NT2/D1 (cell line): ENCODE results near the gene ARID1A.

Experiments
- DNase-seq: peaks from one replicate; pipeline ENCODE4 v3.0.0-alpha.2; 2011; ENCODE audit warnings: low read depth, low spot score
- H3K27me3 ChIP-seq: 2 replicates; pipeline ENCODE4 v1.6.0; 2011; ENCODE audit warnings: mild to moderate bottlenecking; ENCODE audit not compliant: insufficient read length, insufficient read depth
- H3K36me3 ChIP-seq: 2 replicates; pipeline ENCODE4 v1.6.1; 2011; ENCODE audit warnings: mild to moderate bottlenecking, low read length, mixed read lengths; ENCODE audit not compliant: insufficient read depth, insufficient read length
- H3K4me1 ChIP-seq: 2 replicates; pipeline ENCODE4 v1.5.1; 2011; ENCODE audit not compliant: insufficient read depth, insufficient read length
- H3K4me3 ChIP-seq: 2 replicates; pipeline ENCODE4 v1.5.1; 2011; ENCODE audit warnings: low read depth; ENCODE audit not compliant: insufficient read length
- H3K9ac ChIP-seq: 2 replicates; pipeline ENCODE4 v1.6.0; 2011; ENCODE audit warnings: low read depth; ENCODE audit not compliant: insufficient read length
- H3K9me3 ChIP-seq: 2 replicates; pipeline ENCODE4 v1.5.1; 2011; ENCODE audit warnings: mild to moderate bottlenecking, low read length; ENCODE audit not compliant: insufficient read depth
- SUZ12 ChIP-seq: IDR thresholded peaks from 2 replicates; pipeline ENCODE4 v1.6.1; 2011; ENCODE audit not compliant: insufficient read length, insufficient read depth; ENCODE audit errors: extremely low read depth
- YY1 ChIP-seq: IDR thresholded peaks from 2 replicates; pipeline ENCODE4 v1.6.1; 2011; ENCODE audit not compliant: insufficient read length, insufficient read depth
- ZNF274 ChIP-seq: IDR thresholded peaks from 2 replicates; pipeline ENCODE4 v1.6.1; 2011; ENCODE audit warnings: mild to moderate bottlenecking, low read depth, low read length

Gene ARID1A

DNA sequence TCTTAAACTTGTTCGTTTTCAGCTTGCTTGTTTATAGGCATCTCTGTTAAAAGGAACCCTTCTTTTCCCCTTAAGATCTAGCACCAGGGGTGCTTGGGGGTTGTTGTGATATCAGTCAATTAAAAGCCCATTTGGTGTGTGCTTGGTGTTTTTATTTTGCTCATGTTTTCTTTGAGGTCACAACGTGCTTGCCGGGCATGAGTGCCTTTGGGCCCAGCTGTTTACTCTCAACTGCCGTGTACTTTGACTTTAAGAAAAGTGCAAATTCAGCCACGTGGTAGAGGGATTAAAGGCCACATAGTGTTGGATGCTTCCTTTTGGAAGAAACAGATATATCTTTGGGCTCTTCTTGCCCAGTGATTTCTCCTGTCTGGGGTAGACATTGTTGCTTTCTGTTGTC lies 10.5 kb downstream of the ARID1A start:
- Histone ChIP-seq H3K9me3 (no peaks in the 10 kb centered on the region), H3K27me3 (no peaks in the 10 kb centered on the region), H3K9ac (no peak overlapping the region), H3K4me3 (no peak overlapping the region), H3K36me3 (peaks cover 52% of the 10 kb centered on the region), H3K4me1 (no peaks in the 10 kb centered on the region)
- no peak for DNase-seq
- TF ChIP-seq YY1, result no peak
- TF ChIP-seq SUZ12, result no peak
- no peak for TF ChIP-seq ZNF274

DNA sequence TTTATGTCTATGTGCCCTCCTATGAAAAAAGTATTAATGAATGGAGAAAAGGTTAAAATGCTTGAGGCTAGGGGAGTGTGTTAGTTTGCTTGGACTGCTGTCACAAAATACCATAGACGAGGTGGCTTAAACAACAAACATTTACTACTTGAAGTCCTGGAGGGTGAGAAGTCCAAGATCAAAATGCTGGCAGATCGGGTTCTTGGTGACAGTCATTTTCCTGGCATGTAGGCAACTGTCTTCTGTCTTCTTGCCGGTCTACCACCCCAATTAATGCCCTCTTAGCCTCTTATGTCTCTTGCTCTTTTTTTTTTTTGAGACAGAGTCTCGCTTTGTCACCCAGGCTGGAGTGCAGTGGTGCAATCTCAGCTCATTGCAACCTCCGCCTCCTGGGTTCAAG lies 15.0 kb downstream of the ARID1A start:
- Histone ChIP-seq H3K4me1 (no peaks in the 10 kb centered on the region), H3K36me3 (peaks cover 59% of the 10 kb centered on the region), H3K4me3 (no peak overlapping the region), H3K9me3 (no peaks in the 10 kb centered on the region), H3K9ac (no peak overlapping the region), H3K27me3 (no peaks in the 10 kb centered on the region)
- TF ChIP-seq ZNF274, result no peak
- TF ChIP-seq YY1, result no peak
- TF ChIP-seq SUZ12, result no peak
- no peak for DNase-seq

DNA sequence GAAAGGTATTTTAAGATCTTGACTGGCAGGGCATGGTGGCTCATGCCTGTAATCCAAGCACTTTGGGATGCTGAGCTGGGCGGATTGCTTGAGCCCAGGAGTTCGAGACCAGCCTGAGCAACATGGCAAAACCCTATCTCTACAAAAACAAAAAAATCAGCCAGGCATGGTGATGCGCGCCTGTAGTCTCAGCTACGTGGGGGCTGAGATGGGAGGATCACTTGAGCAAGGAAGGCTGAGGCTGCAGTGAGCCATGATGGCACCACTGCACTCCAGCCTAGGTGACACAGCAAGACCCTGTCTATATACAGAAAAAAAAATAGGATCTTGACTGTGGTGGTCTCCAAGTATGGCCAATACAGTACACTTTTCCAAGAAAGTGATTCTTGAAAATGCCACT lies 16.0 kb downstream of the ARID1A start:
- TF ChIP-seq YY1 (no peak), ZNF274 (no peak), SUZ12 (no peak)
- no peak for DNase-seq
- H3K36me3 ChIP-seq, result peaks cover 59% of the 10 kb centered on the region
- no peak overlapping the region for H3K9ac ChIP-seq
- no peak overlapping the region for H3K4me3 ChIP-seq
- H3K9me3 ChIP-seq, result no peaks in the 10 kb centered on the region
- H3K4me1 ChIP-seq, result no peaks in the 10 kb centered on the region
- H3K27me3 ChIP-seq, result no peaks in the 10 kb centered on the region

DNA sequence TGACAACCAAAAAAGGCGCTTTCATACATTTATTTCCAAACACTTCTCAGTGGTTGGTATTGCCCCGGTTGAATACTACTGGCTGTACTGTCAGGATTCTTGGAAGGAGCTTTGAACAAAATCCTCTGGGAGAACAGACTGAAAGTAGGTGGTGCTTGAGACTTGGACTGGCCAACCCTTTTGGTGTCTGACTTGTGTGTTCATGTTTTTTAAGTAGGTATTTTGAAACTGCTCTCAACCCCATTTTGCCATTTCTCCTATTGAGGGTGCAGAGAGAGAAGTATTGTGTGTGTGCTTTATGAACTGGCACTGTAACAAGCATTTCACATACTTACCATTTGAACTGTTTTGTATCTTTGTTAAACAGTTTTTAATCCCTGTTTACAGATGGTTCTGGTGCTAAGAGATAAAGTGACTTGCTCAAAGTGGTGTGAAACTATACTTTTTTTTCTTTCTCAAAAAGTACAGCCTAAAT lies 21.2 kb downstream of the ARID1A start:
- no peaks in the 10 kb centered on the region for H3K9me3 ChIP-seq
- no peak overlapping the region for H3K9ac ChIP-seq
- no peak overlapping the region for H3K4me3 ChIP-seq
- peaks cover 44% of the 10 kb centered on the region for H3K36me3 ChIP-seq
- H3K27me3 ChIP-seq, result no peaks in the 10 kb centered on the region
- no peak for TF ChIP-seq ZNF274
- TF ChIP-seq YY1, result no peak
- TF ChIP-seq SUZ12, result no peak
- H3K4me1 ChIP-seq, result no peaks in the 10 kb centered on the region
- DNase-seq, result no peak

DNA sequence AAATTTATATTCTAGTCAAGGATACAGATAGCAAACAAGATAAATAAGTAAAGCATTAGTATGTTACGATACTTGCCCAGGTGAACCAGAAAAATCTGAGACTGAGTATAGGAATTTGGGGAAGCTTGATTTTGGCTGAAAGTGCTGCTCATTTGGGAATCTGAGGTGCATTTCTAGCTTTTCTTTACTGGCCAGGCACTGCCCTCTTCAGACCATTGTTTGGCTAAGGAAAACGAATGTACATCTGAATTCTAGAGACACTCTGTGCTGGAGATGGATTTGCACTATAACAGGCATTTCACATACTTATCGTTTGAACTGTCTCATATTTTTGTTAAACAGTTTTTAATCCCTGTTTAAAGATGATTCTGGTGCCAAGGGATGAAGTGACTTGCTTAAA lies 23.4 kb downstream of the ARID1A start:
- TF ChIP-seq ZNF274 (no peak), YY1 (no peak)
- H3K4me3 ChIP-seq, result no peak overlapping the region
- peaks cover 5% of the 10 kb centered on the region for H3K4me1 ChIP-seq
- DNase-seq, result no peak
- H3K9ac ChIP-seq, result no peak overlapping the region
- H3K36me3 ChIP-seq, result peaks cover 28% of the 10 kb centered on the region
- no peaks in the 10 kb centered on the region for H3K27me3 ChIP-seq
- no peaks in the 10 kb centered on the region for H3K9me3 ChIP-seq

DNA sequence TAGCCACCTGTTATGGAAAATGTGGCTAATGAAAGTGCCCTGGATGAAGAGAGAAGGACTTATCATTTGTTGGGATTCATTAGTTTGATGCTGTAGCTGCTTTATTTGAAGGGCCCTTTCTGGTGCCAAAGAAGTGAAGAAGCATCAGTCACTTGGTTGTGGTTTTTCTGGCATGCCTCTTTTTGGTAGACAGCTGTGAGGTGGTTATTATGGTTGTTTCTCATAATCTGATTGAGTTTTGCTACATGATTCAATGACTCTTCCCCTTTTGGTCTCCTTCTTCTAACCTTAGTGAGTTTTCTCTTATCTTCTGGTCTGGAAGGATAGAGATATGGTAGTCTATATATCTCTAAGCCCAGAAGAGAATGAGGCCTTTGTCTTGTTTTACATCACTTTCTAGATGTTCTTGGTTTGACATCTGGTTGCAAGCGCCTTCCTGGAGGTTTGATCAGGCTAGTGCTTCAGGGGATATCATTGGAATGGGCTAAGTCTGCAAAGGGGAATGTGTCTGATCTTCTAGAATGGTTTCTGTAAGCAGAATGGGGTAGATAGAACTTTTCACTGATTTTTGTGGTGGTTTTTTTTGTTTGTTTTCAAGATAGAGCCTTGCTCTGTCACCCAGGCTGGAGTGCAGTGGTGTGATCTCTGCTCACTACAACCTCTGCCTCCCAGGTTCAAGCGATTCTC lies 26.0 kb downstream of the ARID1A start:
- Histone ChIP-seq H3K9ac (no peak overlapping the region), H3K4me1 (peaks cover 5% of the 10 kb centered on the region), H3K27me3 (no peaks in the 10 kb centered on the region), H3K36me3 (peaks cover 18% of the 10 kb centered on the region), H3K9me3 (no peaks in the 10 kb centered on the region), H3K4me3 (no peak overlapping the region)
- no peak for DNase-seq
- TF ChIP-seq YY1 (no peak), SUZ12 (no peak), ZNF274 (no peak)

DNA sequence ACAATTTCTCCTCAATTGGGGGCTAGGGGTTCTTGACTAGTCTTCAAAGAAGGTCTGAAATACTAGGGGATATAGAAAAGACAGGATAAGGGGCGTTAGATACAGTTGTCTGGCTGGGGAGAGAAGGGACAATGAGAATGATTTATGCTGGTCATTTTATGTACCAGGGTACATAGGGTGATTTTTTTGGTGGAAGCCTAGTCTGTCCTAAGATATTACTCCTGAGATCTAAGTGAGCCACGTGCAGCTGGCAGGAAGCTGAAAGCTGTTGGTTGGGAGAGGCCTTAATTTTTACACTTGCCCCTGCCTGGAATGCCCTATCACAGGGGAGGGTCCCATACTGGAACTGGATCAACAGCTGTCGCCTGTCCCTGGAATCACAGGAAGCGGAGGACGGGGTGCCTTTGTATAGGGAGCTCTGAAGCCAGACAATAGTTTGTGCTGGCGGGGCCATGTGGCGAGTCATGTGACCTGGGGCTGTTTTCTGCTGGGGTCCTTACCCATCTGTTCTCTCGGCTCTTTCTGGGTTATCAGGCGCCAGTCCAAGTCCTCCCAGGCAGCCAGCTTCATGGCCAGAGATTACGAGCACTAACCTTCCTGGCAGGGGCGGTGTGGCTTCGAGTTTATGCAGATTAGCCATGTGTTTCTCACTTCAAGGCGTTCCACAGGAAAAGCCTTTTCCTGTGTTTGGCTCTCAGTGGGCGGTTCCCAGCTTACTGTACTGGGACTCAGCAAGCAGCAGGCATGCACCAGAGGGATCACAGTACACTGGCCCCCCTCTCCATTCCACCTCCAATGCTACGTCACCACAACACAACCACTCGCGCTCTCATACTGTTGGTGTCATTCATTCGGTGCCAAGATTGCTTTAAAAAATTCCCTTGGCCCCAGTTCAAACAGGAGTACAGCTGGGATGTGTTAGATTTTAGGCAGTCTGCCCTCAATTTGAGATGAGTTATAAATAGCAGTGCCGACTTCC lies 27.5 kb downstream of the ARID1A start:
- Histone ChIP-seq H3K4me3 (peak overlapping the region; percentile 16), H3K27me3 (no peaks in the 10 kb centered on the region), H3K9ac (peak overlapping the region; percentile 58), H3K9me3 (no peaks in the 10 kb centered on the region), H3K4me1 (peaks cover 5% of the 10 kb centered on the region), H3K36me3 (peaks cover 13% of the 10 kb centered on the region)
- TF ChIP-seq SUZ12 (no peak), YY1 (no peak), ZNF274 (no peak)
- peak; percentile 87 for DNase-seq
